HG02884 (cell line): ENCODE data around the gene NR1H2.

Experiments used
- ATAC-seq: cut with Tn5 transposase; IDR thresholded peaks from one replicate; pipeline ENCODE4 v1.9.1; 2021; ENCODE audit warnings: mild to moderate bottlenecking, moderate library complexity; ENCODE audit not compliant: unreplicated experiment

NR1H2 gene

GRCh38 chr19:50420808-50421207 is 44.6 kb downstream of the NR1H2 start:
- ATAC-seq = no peak

- ATAC-seq = no peak
These were observed 46.4 kb downstream of the NR1H2 start for GRCh38 chr19:50422397-50423278.

- ATAC-seq = no peak
These were observed 47.2 kb downstream of the NR1H2 start for GRCh38 chr19:50423279-50424113.

- ATAC-seq = no peak
These were observed 49.3 kb downstream of the NR1H2 start for GRCh38 chr19:50425581-50425980.

- no peak for ATAC-seq
These were observed 51.2 kb downstream of the NR1H2 start for GRCh38 chr19:50427318-50427925.

- ATAC-seq = no peak
These were observed 51.8 kb downstream of the NR1H2 start for GRCh38 chr19:50427997-50428425.

GRCh38 chr19:50428772-50429463 is 52.7 kb downstream of the NR1H2 start:
- no peak for ATAC-seq

GRCh38 chr19:50430888-50431342 is 54.7 kb downstream of the NR1H2 start:
- no peak for ATAC-seq

GRCh38 chr19:50431343-50432220 is 55.3 kb downstream of the NR1H2 start:
- ATAC-seq = peak; percentile 71

- no peak for ATAC-seq
These were observed 56.2 kb downstream of the NR1H2 start, which contains the start of gene MYBPC2 for GRCh38 chr19:50432221-50433028. Gene MYBPC2, plus strand, starts transcription at chr19:50432892. Its CDS starts 62 bp downstream, at chr19:50432954.
